Measurements from ENCODE around the gene CLCA1.

CLCA1 gene

GRCh38 chr1:86468501-86468977 is at the start of gene CLCA1:
CLCA1 (plus strand) TSS chr1:86468927; CDS start chr1:86468972, 45 bp downstream.
- no peak for DNase-seq

- DNase-seq, result peak; percentile 55 to 62
Observed at GRCh38 chr1:86419277-86419903, 49.3 kb upstream of the CLCA1 start.

GRCh38 chr1:86421601-86422280 is 47.0 kb upstream of the CLCA1 start:
- no peak for DNase-seq

GRCh38 chr1:86423473-86423872 is 45.3 kb upstream of the CLCA1 start:
- no peak for DNase-seq

GRCh38 chr1:86423873-86424272 is 44.9 kb upstream of the CLCA1 start, which contains the start of gene CLCA2:
CLCA2 (plus strand) TSS chr1:86424171; CDS start chr1:86424248, 77 bp downstream.
- no peak for DNase-seq

- DNase-seq, result no peak
Observed at GRCh38 chr1:86429122-86429725, 39.5 kb upstream of the CLCA1 start.

- peak; percentile 2 to 60 for DNase-seq
Observed at GRCh38 chr1:86429835-86430234, 38.9 kb upstream of the CLCA1 start.

- DNase-seq, result no peak
Observed at GRCh38 chr1:86430376-86430775, 38.4 kb upstream of the CLCA1 start.

GRCh38 chr1:86434059-86434458 is 34.7 kb upstream of the CLCA1 start:
- no peak for DNase-seq

GRCh38 chr1:86435327-86435726 is 33.4 kb upstream of the CLCA1 start:
- no peak for DNase-seq

GRCh38 chr1:86436041-86436440 is 32.7 kb upstream of the CLCA1 start:
- DNase-seq, result no peak

GRCh38 chr1:86441581-86441980 is 27.1 kb upstream of the CLCA1 start:
- peak; percentile 14 to 26 for DNase-seq

- no peak for DNase-seq
Observed at GRCh38 chr1:86441997-86442396, 26.7 kb upstream of the CLCA1 start.

GRCh38 chr1:86445919-86446318 is 22.8 kb upstream of the CLCA1 start:
- no peak for DNase-seq

- DNase-seq, result no peak
Observed at GRCh38 chr1:86447198-86447790, 21.4 kb upstream of the CLCA1 start.

- DNase-seq, result no peak
Observed at GRCh38 chr1:86448670-86449069, 20.1 kb upstream of the CLCA1 start.

- DNase-seq, result no peak
Observed at GRCh38 chr1:86449103-86449502, 19.6 kb upstream of the CLCA1 start.

- no peak for DNase-seq
Observed at GRCh38 chr1:86450847-86451246, 17.9 kb upstream of the CLCA1 start.

GRCh38 chr1:86453664-86454063 is 15.1 kb upstream of the CLCA1 start:
- no peak for DNase-seq

- DNase-seq, result no peak
Observed at GRCh38 chr1:86455073-86455472, 13.7 kb upstream of the CLCA1 start.

GRCh38 chr1:86460998-86461397 is 7.7 kb upstream of the CLCA1 start:
- DNase-seq, result no peak

GRCh38 chr1:86461482-86461881 is 7.2 kb upstream of the CLCA1 start:
- DNase-seq, result no peak

GRCh38 chr1:86464819-86465218 is 3.9 kb upstream of the CLCA1 start:
- DNase-seq, result no peak

Data from CD4-positive, alpha-beta T cell treated with Interleukin-4 for 1 hour (primary cell).